DND-41 (cell line): ENCODE data around the gene BTLA.

Experiments
- ATAC-seq: fragments of 200-7000 bp; cut with Tn5 transposase; 3 replicates; pipeline ENCODE4 v1.9.1; 2021; ENCODE audit warnings: low read depth; ENCODE audit not compliant: insufficient read depth
- DNase-seq: peaks from one replicate; pipeline ENCODE4 v3.0.0-alpha.2; 2020
- H2AFZ ChIP-seq: 2 replicates; pipeline ENCODE4 v1.6.0; 2012; ENCODE audit warnings: low read depth, low read length
- H3K27ac ChIP-seq: 2 replicates; pipeline ENCODE4 v1.5.1; 2012; ENCODE audit warnings: low read length, inconsistent platforms
- H3K27me3 ChIP-seq: fragments of 200-600 bp; sonication (generic); 2 replicates; pipeline ENCODE4 v1.6.0; 2012; ENCODE audit warnings: low read length, mild to moderate bottlenecking, inconsistent platforms; ENCODE audit not compliant: insufficient read depth, poor library complexity
- H3K36me3 ChIP-seq: 2 replicates; pipeline ENCODE4 v1.5.1; 2012; ENCODE audit warnings: low read length, inconsistent platforms; ENCODE audit not compliant: insufficient read depth
- H3K4me1 ChIP-seq: 2 replicates; pipeline ENCODE4 v1.5.1; 2012; ENCODE audit warnings: mild to moderate bottlenecking, low read length; ENCODE audit not compliant: insufficient read depth
- H3K4me2 ChIP-seq: 2 replicates; pipeline ENCODE4 v1.6.0; 2012; ENCODE audit warnings: mild to moderate bottlenecking, moderate library complexity, low read length, inconsistent platforms; ENCODE audit not compliant: insufficient read depth
- H3K4me3 ChIP-seq, 2 experiments: fragments of 200-600 bp in 1 of 2; shearing (Covaris generic) in 1 of 2; 2 replicates each; pipeline ENCODE4 v1.5.1; 2012 to 2016; ENCODE audit warnings: inconsistent platforms in 2 of 2, low read length in 2 of 2, mild to moderate bottlenecking in 2 of 2, low read depth in 1 of 2, moderate library complexity in 1 of 2
- H3K79me2 ChIP-seq: 2 replicates; pipeline ENCODE4 v1.6.0; 2012; ENCODE audit warnings: low read length, inconsistent platforms; ENCODE audit not compliant: insufficient read depth
- H3K9ac ChIP-seq: 2 replicates; pipeline ENCODE4 v1.6.0; 2012; ENCODE audit warnings: low read depth, mild to moderate bottlenecking, inconsistent platforms, low read length, moderate library complexity
- H3K9me3 ChIP-seq: 2 replicates; pipeline ENCODE4 v1.5.1; 2012; ENCODE audit warnings: low read length, moderate library complexity, mild to moderate bottlenecking, inconsistent platforms; ENCODE audit not compliant: insufficient read depth, severe bottlenecking
- H4K20me1 ChIP-seq: 2 replicates; pipeline ENCODE4 v1.6.0; 2012; ENCODE audit warnings: low read length; ENCODE audit not compliant: insufficient read depth
- EZH2 ChIP-seq: IDR thresholded peaks from 3 replicates; pipeline ENCODE4 v1.6.1; 2012; ENCODE audit warnings: borderline replicate concordance, low read depth, mild to moderate bottlenecking, moderate library complexity, low read length, inconsistent platforms; ENCODE audit not compliant: severe bottlenecking
- TF ChIP-seq, protein P1 (sequence below): IDR thresholded peaks from 2 replicates; pipeline ENCODE4 v1.5.1; 2012; ENCODE audit warnings: borderline replicate concordance, low read length, moderate library complexity, mild to moderate bottlenecking; ENCODE audit not compliant: poor library complexity, severe bottlenecking; ENCODE audit errors: extremely low read depth

BTLA gene, protein sequence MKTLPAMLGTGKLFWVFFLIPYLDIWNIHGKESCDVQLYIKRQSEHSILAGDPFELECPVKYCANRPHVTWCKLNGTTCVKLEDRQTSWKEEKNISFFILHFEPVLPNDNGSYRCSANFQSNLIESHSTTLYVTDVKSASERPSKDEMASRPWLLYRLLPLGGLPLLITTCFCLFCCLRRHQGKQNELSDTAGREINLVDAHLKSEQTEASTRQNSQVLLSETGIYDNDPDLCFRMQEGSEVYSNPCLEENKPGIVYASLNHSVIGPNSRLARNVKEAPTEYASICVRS

DNA sequence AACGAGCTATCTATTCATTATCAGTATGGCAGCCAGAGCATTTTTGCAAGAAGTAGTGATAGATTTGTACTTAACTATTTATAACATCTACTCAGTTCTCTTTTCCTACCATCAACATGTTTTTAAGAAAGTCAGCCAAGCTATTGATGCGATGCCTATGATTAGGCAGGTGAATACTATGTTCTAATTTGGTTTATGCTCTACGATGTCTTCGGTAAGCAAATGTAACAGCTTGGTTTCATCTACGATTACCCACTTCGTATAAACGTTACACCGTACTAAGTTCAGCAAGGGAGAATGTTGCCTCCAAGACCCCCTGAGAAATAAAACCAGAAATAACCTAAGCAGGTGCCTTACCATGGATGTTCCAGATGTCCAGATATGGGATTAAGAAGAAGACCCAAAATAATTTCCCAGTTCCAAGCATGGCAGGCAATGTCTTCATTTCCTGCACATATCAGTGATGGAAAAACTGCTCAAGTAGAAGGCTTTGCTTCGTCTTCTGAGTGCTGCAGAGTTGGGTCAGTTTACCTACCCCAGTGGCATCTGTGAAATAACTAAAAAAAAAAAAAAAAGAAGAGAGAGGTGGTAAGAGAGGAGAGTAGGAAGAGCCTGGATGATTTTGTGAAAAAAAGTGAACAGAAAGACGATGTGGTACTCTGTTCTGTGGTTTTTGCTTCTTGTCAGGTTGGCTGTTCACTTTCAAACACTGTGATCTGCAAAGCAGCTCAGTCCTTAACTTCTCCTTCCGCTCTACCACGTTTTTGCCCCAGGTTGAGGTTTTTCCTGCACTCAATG lies at the start of gene BTLA:
Gene BTLA, minus strand, starts transcription at position 559 of the 798 bp plus-strand sequence. Its CDS starts 114 bp downstream, at position 445.
- Histone ChIP-seq H3K4me2 (no peak within 1 kb of the TSS), H3K27ac (no peak within 1 kb of the TSS)
- TF ChIP-seq, protein P1, sequence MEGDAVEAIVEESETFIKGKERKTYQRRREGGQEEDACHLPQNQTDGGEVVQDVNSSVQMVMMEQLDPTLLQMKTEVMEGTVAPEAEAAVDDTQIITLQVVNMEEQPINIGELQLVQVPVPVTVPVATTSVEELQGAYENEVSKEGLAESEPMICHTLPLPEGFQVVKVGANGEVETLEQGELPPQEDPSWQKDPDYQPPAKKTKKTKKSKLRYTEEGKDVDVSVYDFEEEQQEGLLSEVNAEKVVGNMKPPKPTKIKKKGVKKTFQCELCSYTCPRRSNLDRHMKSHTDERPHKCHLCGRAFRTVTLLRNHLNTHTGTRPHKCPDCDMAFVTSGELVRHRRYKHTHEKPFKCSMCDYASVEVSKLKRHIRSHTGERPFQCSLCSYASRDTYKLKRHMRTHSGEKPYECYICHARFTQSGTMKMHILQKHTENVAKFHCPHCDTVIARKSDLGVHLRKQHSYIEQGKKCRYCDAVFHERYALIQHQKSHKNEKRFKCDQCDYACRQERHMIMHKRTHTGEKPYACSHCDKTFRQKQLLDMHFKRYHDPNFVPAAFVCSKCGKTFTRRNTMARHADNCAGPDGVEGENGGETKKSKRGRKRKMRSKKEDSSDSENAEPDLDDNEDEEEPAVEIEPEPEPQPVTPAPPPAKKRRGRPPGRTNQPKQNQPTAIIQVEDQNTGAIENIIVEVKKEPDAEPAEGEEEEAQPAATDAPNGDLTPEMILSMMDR = no peak
- TF ChIP-seq EZH2 = no peak

DNA sequence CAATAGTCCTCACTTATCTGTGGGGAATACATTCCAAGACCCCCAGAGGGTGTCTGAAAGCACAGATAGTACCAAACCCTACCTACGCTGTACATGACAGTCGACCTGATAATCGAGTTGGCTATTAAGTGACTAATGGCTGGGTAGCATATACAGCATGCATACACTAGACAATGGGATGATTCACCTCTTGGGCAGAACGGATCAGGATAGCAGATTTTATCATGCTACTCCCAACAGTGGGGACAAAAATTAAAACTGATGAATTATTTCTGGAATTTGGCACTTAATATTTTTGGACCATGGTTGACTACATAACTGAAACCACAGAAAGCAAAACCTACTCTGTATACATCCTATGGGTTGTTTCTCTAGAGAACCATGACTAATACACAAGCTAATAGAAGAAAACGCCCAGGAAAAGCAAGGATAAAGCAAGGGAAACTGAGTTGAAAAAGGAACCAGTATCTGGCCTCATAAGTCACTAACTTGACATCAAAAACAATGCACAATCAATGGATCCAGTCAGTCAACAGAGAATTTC lies 47.0 kb upstream of the BTLA start:
- Histone ChIP-seq H3K4me3 (no peak overlapping the region), H3K27me3 (no peaks in the 10 kb centered on the region), H3K79me2 (peaks cover 17% of the 10 kb centered on the region), H3K9me3 (no peaks in the 10 kb centered on the region), H3K27ac (no peak overlapping the region), H4K20me1 (peaks cover 5% of the 10 kb centered on the region; the same call in 1 of the 2 replicates), H3K36me3 (peaks cover 74% of the 10 kb centered on the region), H3K4me2 (no peak overlapping the region), H3K4me1 (no peaks in the 10 kb centered on the region), H3K9ac (no peak overlapping the region), H2AFZ (no peak overlapping the region)
- TF ChIP-seq EZH2 = no peak
- TF ChIP-seq, protein P1 = no peak
- ATAC-seq (no peak), DNase-seq (no peak)

More for the DNA sequence above, at the start of gene BTLA:
- Histone ChIP-seq H3K9ac (no peak within 1 kb of the TSS), H2AFZ (no peak within 1 kb of the TSS), H3K36me3 (no peaks in the 10 kb centered on the region), H3K9me3 (no peaks in the 10 kb centered on the region), H3K27me3 (no peaks in the 10 kb centered on the region), H3K4me1 (no peaks in the 10 kb centered on the region), H3K79me2 (no peaks in the 10 kb centered on the region), H3K4me3 (no peak within 1 kb of the TSS), H4K20me1 (no peaks in the 10 kb centered on the region)
- DNase-seq (no peak), ATAC-seq (peak; percentile 54; the same call in 2 of the 3 replicates)

DNA sequence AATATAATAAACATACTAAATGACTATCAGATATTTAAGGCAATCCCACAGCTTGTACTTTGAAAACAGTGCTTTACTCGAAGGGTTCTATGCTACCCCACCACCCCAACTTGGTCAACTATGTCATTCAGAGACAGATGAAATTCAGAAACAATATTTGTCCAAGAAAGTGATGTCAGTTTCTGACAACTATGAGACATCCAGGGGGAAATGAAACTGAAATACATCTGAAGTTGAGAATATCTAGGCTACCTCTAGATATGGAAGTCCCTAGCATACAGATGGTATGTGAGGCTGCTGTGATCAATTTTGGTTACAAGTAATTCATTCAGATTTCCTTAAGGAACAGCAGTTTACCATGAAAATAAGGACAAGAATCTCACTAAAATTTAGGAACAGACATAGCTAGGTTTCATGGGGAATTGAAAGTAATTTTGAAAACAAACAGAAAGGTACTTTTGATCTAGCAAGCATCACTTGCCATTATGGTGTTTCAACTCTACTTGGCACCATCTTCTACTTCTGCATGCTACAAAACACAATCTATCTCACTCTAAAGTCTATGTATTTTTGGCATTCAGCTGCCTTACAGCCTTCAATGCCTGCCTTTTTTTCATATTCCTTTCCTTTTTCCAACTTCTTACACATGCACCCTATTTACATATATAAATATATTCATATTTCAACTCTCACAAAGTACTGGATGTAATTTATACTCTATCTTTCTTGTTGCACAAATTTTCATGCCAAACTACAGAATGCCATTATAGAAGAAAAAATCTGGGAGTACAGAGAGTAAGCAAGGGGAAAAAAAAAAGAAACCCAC lies 40.8 kb upstream of the BTLA start:
- no peak for DNase-seq
- Histone ChIP-seq H2AFZ (no peak overlapping the region), H3K9ac (no peak overlapping the region), H3K4me2 (no peak overlapping the region), H4K20me1 (no peaks in the 10 kb centered on the region), H3K27me3 (no peaks in the 10 kb centered on the region), H3K4me1 (no peaks in the 10 kb centered on the region), H3K9me3 (no peaks in the 10 kb centered on the region), H3K27ac (no peak overlapping the region), H3K4me3 (no peak overlapping the region), H3K36me3 (peaks cover 75% of the 10 kb centered on the region), H3K79me2 (no peaks in the 10 kb centered on the region)
- ATAC-seq = no peak
- no peak for TF ChIP-seq EZH2
- TF ChIP-seq, protein P1 = no peak
